NCI-H524 treated with DMSO at 0.1 percent for 48 hours (cell line): ENCODE measurements around the gene TAF8.

Experiments
- DNase-seq: peaks from one replicate; lab custom pipeline; 2025; lab: John Stamatoyannopoulos, UW

Gene TAF8

DNA sequence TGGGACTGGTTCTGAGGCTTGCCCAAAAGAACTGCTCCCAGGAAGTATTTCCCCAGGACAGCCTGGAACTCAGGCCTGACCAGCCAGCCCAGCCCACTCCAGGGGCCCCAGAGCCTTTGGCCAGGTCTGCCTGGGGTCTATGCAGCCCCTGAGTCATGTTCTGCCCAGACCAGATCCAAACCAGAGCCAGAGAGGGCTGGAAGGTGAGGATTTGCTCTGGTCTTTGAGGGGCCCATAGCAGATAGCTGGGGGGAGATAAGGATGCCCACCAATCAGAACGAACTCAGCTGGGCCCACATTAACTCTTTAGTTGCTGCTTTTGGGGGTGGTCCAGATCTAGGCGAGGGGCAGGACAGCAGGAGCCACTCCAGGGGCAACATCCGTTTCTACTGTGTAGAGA lies 75.3 kb downstream of the TAF8 start:
- no peak for DNase-seq

GRCh38 chr6:42128460-42129359 lies 78.4 kb downstream of the TAF8 start:
- no peak for DNase-seq

DNA sequence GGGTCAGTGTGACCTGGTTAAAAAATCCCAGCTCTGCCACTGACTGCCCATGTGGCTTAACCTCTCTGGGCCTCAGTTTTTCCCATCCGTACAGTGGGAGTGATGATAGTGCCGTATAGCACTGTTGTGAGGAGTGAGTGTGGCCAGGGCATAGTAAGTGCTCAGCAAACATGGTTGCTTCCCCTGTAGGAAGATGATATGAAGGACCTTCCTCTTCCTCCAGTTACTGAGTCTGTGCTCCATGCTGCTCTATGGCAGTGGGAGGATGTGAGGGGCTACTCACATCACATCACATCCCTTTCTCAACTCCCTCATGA lies 79.0 kb downstream of the TAF8 start:
- no peak for DNase-seq

- no peak for DNase-seq
Observed at GRCh38 chr6:42131531-42131930, 81.2 kb downstream of the TAF8 start.

DNA sequence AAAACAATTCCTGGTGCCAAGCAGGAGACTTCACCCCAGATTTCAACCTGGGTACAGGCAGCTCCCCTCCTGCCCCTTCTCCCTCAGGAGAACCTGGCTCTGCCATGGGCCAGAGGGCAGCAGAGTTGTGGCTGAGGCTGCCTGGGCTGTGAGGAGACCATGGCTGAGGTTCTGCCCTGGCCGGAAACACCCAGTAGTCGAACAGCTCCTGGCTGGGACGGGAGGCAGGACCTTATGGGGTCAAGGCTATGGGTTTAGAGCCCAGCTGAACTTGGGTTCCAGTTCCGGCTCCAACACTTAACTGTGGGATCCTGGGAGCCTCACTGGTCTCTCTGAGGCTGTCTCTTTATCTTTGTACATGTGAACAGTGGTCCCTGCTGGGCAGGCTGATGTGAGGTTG lies 83.6 kb downstream of the TAF8 start:
- no peak for DNase-seq

DNA sequence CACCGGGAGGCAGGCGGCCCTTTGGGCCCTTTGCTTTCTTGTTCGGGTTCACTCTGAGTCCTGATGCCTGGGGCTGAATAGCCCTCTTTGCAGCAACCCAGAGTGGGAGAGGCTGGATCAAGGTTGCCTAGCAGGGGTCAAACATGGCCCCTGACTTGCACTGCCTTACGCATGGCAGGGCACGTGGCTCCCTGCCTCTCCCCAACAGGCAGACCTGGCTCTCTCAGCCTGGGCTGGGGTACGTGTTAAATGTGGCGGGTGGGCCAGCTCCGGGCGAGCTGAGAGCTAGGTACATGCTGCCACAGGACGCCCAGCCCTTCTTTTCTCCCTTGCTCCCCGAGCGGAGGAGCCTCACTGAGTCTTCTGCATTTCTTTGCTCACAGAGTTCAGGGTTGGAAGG lies 84.8 kb downstream of the TAF8 start:
- DNase-seq = no peak

- no peak for DNase-seq
Observed at GRCh38 chr6:42135722-42136121, 85.4 kb downstream of the TAF8 start.

DNA sequence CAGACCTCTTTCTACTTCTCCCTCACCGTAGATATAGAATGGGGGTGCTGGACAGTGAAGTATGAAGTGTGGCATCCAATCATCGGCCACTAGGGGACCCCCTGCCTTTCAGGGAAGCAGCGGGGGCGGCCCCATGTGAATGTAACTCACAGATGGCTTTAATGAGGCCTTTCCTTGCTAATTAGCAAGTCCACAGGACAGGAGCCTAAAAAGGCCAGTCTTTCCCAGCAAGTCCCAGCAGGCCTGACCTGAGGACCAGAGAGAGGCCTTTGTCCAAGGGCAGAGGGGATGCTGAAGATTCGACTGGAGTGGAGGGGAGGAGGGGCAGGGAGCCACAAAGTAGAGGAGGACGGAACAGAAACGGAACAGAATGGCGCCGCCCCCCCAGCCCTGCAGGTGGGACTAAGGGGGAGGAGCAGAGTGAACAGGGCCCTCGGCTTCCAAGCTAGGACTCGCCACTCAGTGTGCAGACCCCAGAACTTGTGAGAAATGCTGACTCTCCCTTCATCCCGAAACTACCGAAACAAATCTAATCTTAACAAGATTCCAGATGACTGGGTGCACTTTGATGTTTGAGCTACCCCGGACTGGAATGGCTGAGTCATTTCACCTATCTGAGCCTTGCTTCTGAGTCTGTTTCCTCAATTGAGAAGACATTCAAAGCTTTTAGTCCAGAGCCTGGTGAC lies 86.3 kb downstream of the TAF8 start:
- peak; percentile 16 for DNase-seq
